CD4-positive, CD25-positive, alpha-beta regulatory T cell (primary cell): ENCODE measurements around the gene C6orf62. TPM values are rescaled to one million over a fixed set of nuclear protein-coding genes. Genes with fewer than 3 reads are reported as not detected.

Experiments used
- ATAC-seq, 2 donors: fragments of 150-1000 bp; cut with Tn5 transposase; one replicate each; pipeline ENCODE4 v1.10.0; 2021; ENCODE audit warnings: low read depth in 2 of 2, moderate number of reproducible peaks in 2 of 2, moderate library complexity in 1 of 2
- DNase-seq, 3 donors: peaks; one replicate each; pipeline versions ENCODE4 v3.0.0 to v3.0.0-alpha.2; 2012 to 2022; ENCODE audit warnings: mixed read lengths in 1 of 3
- H3K27ac ChIP-seq: one replicate; pipeline ENCODE4 v1.7.0; 2013; ENCODE audit warnings: mild to moderate bottlenecking, low read length; ENCODE audit not compliant: insufficient read depth, poor library complexity, severe bottlenecking
- H3K27me3 ChIP-seq: one replicate; pipeline ENCODE4 v1.7.0; 2013; ENCODE audit warnings: low read length; ENCODE audit not compliant: control insufficient read depth, insufficient read depth
- H3K36me3 ChIP-seq: one replicate; pipeline ENCODE4 v1.7.0; 2013; ENCODE audit warnings: mild to moderate bottlenecking, low read length, moderate library complexity; ENCODE audit not compliant: control insufficient read depth, insufficient read depth
- H3K4me1 ChIP-seq: 2 replicates; pipeline ENCODE4 v1.7.0; 2013; ENCODE audit warnings: mild to moderate bottlenecking, low read length; ENCODE audit not compliant: insufficient read depth, control insufficient read depth, poor library complexity, severe bottlenecking
- H3K4me3 ChIP-seq: one replicate; pipeline ENCODE4 v1.7.0; 2013; ENCODE audit warnings: low read depth, mild to moderate bottlenecking, low read length, moderate library complexity
- H3K9me3 ChIP-seq, 2 experiments: 1 replicate in 1 of 2; 2 replicates in 1 of 2; pipeline ENCODE4 v1.7.0; 2013; ENCODE audit warnings: low read length in 2 of 2, mild to moderate bottlenecking in 1 of 2, moderate library complexity in 1 of 2; ENCODE audit not compliant: control insufficient read depth in 2 of 2
- H3K27ac Mint-ChIP-seq, 3 donors: one replicate each; pipeline ENCODE4 v1.8.0; 2020 to 2022; ENCODE audit warnings: mild to moderate bottlenecking in 3 of 3, mixed read lengths in 3 of 3, moderate library complexity in 2 of 3
- H3K27me3 Mint-ChIP-seq: one replicate; pipeline ENCODE4 v1.8.0; 2022; ENCODE audit warnings: mild to moderate bottlenecking, mixed read lengths
- H3K36me3 Mint-ChIP-seq: one replicate; pipeline ENCODE4 v1.8.0; 2020; ENCODE audit warnings: mixed read lengths
- H3K4me1 Mint-ChIP-seq, 4 donors: one replicate each; pipeline ENCODE4 v1.8.0; 2020 to 2022; ENCODE audit warnings: mixed read lengths in 4 of 4, mild to moderate bottlenecking in 1 of 4
- H3K4me3 Mint-ChIP-seq, 4 donors: one replicate each; pipeline ENCODE4 v1.8.0; 2020 to 2022; ENCODE audit warnings: mild to moderate bottlenecking in 4 of 4, mixed read lengths in 4 of 4, moderate library complexity in 3 of 4
- H3K9me3 Mint-ChIP-seq, 7 donors: one replicate each; pipeline ENCODE4 v1.8.0; 2020 to 2022; ENCODE audit warnings: mixed read lengths in 7 of 7, mild to moderate bottlenecking in 3 of 7, moderate library complexity in 2 of 7
- polyA plus RNA-seq, 4 donors: library from polyadenylated mRNA; unstranded; fragments of 300-500 nt; fragmentation: Illumina TruSeq; gene quantifications; one replicate each; pipeline ENCODE4 v1.2.3, GENCODE V29; 2021
- total RNA-seq: library from RNA; stranded (reverse); gene quantifications from one replicate; pipeline ENCODE4 v1.2.3, GENCODE V29; 2022

C6orf62 gene
- total and polyA plus RNA-seq, 5 donors from 2014 or later = 91.7 to 124 (median 99.6) TPM

GRCh38 chr6:24692848-24693592 is 25.9 kb downstream of the C6orf62 start:
- Mint-ChIP-seq H3K36me3 (peaks cover 4% of the 10 kb centered on the region), H3K27me3 (no peaks in the 10 kb centered on the region), H3K4me1 (peaks cover 10 to 18% (median 15%) of the 10 kb centered on the region in 4 donors), H3K4me3 (no peak overlapping the region), H3K27ac (peak overlapping the region in 1 of 3 donors; percentile 56), H3K9me3 (peaks cover 0 to 1% (median 0%) of the 10 kb centered on the region in 7 donors)
- Histone ChIP-seq H3K4me1 (no peaks in the 10 kb centered on the region), H3K27ac (no peak overlapping the region), H3K9me3 (no peaks in the 10 kb centered on the region), H3K4me3 (no peak overlapping the region), H3K36me3 (no peaks in the 10 kb centered on the region), H3K27me3 (no peaks in the 10 kb centered on the region)
- ATAC-seq (peak; percentile 50 to 59), DNase-seq (peak in 1 of 3 donors; percentile 38)

- H3K9me3 Mint-ChIP-seq = peaks cover 0 to 1% (median 0%) of the 10 kb centered on the region in 7 donors
- H3K36me3 ChIP-seq = no peaks in the 10 kb centered on the region
- H3K4me1 Mint-ChIP-seq = peaks cover 10 to 16% (median 15%) of the 10 kb centered on the region in 4 donors
- DNase-seq (no peak), ATAC-seq (no peak)
- no peak overlapping the region for H3K27ac ChIP-seq
- H3K27ac Mint-ChIP-seq = no peak overlapping the region
- no peaks in the 10 kb centered on the region for H3K27me3 Mint-ChIP-seq
- H3K4me1 ChIP-seq = no peaks in the 10 kb centered on the region
- no peak overlapping the region for H3K4me3 Mint-ChIP-seq
- H3K36me3 Mint-ChIP-seq = peaks cover 6% of the 10 kb centered on the region
- H3K27me3 ChIP-seq = no peaks in the 10 kb centered on the region
- no peak overlapping the region for H3K4me3 ChIP-seq
- H3K9me3 ChIP-seq = no peaks in the 10 kb centered on the region
Measured at GRCh38 chr6:24692415-24692814, 26.5 kb downstream of the C6orf62 start.

GRCh38 chr6:24692003-24692402 is 27.0 kb downstream of the C6orf62 start:
- Histone ChIP-seq H3K9me3 (no peaks in the 10 kb centered on the region), H3K27ac (no peak overlapping the region), H3K36me3 (no peaks in the 10 kb centered on the region), H3K4me1 (no peaks in the 10 kb centered on the region), H3K27me3 (no peaks in the 10 kb centered on the region), H3K4me3 (no peak overlapping the region)
- Mint-ChIP-seq H3K27me3 (no peaks in the 10 kb centered on the region), H3K9me3 (peaks cover 0 to 1% (median 0%) of the 10 kb centered on the region in 7 donors), H3K4me3 (no peak overlapping the region), H3K36me3 (peaks cover 8% of the 10 kb centered on the region), H3K4me1 (peaks cover 10 to 16% (median 15%) of the 10 kb centered on the region in 4 donors), H3K27ac (peak overlapping the region in 1 of 3 donors; percentile 77)
- no peak for ATAC-seq
- no peak for DNase-seq

GRCh38 chr6:24691550-24691949 is 27.4 kb downstream of the C6orf62 start:
- DNase-seq = no peak
- H3K4me1 ChIP-seq = no peaks in the 10 kb centered on the region
- H3K9me3 ChIP-seq = no peaks in the 10 kb centered on the region
- no peaks in the 10 kb centered on the region for H3K27me3 Mint-ChIP-seq
- H3K4me3 ChIP-seq = no peak overlapping the region
- H3K4me3 Mint-ChIP-seq = no peak overlapping the region
- peaks cover 13% of the 10 kb centered on the region for H3K36me3 Mint-ChIP-seq
- H3K27me3 ChIP-seq = no peaks in the 10 kb centered on the region
- peaks cover 10 to 16% (median 15%) of the 10 kb centered on the region in 4 donors for H3K4me1 Mint-ChIP-seq
- no peaks in the 10 kb centered on the region for H3K36me3 ChIP-seq
- peak overlapping the region in 2 of 3 donors; percentile 30 to 77 for H3K27ac Mint-ChIP-seq
- ATAC-seq = no peak
- H3K9me3 Mint-ChIP-seq = peaks cover 0 to 1% (median 0%) of the 10 kb centered on the region in 7 donors
- H3K27ac ChIP-seq = no peak overlapping the region

- no peaks in the 10 kb centered on the region for H3K27me3 ChIP-seq
- Mint-ChIP-seq H3K9me3 (peaks cover 0 to 1% (median 0%) of the 10 kb centered on the region in 7 donors), H3K4me3 (no peak overlapping the region), H3K4me1 (peaks cover 4 to 15% (median 11%) of the 10 kb centered on the region in 4 donors), H3K27me3 (no peaks in the 10 kb centered on the region), H3K36me3 (peaks cover 19% of the 10 kb centered on the region), H3K27ac (peak overlapping the region in 1 of 3 donors; percentile 65)
- H3K9me3 ChIP-seq = no peaks in the 10 kb centered on the region
- H3K27ac ChIP-seq = no peak overlapping the region
- ATAC-seq = no peak
- no peaks in the 10 kb centered on the region for H3K4me1 ChIP-seq
- H3K4me3 ChIP-seq = no peak overlapping the region
- no peaks in the 10 kb centered on the region for H3K36me3 ChIP-seq
- DNase-seq = no peak
Measured at GRCh38 chr6:24690593-24690992, 28.4 kb downstream of the C6orf62 start.

- H3K4me1 ChIP-seq = no peaks in the 10 kb centered on the region
- no peaks in the 10 kb centered on the region for H3K27me3 ChIP-seq
- Mint-ChIP-seq H3K4me1 (peaks cover 0 to 11% (median 7%) of the 10 kb centered on the region in 4 donors), H3K36me3 (peaks cover 19% of the 10 kb centered on the region), H3K27ac (no peak overlapping the region), H3K9me3 (peaks cover 0 to 1% (median 0%) of the 10 kb centered on the region in 7 donors), H3K4me3 (no peak overlapping the region), H3K27me3 (no peaks in the 10 kb centered on the region)
- H3K27ac ChIP-seq = no peak overlapping the region
- ATAC-seq (no peak), DNase-seq (no peak)
- no peak overlapping the region for H3K4me3 ChIP-seq
- no peaks in the 10 kb centered on the region for H3K9me3 ChIP-seq
- H3K36me3 ChIP-seq = no peaks in the 10 kb centered on the region
Measured at GRCh38 chr6:24689964-24690363, 29.0 kb downstream of the C6orf62 start.

GRCh38 chr6:24686946-24687345 is 32.0 kb downstream of the C6orf62 start:
- Histone ChIP-seq H3K9me3 (no peaks in the 10 kb centered on the region), H3K4me3 (no peak overlapping the region), H3K27me3 (no peaks in the 10 kb centered on the region), H3K4me1 (no peaks in the 10 kb centered on the region), H3K36me3 (no peaks in the 10 kb centered on the region), H3K27ac (no peak overlapping the region)
- Mint-ChIP-seq H3K36me3 (peaks cover 24% of the 10 kb centered on the region), H3K4me1 (peaks cover 0 to 6% (median 2%) of the 10 kb centered on the region in 4 donors), H3K4me3 (no peak overlapping the region), H3K9me3 (no peaks in the 10 kb centered on the region), H3K27ac (peak overlapping the region in 1 of 3 donors; percentile 56), H3K27me3 (no peaks in the 10 kb centered on the region)
- DNase-seq (no peak), ATAC-seq (no peak)

GRCh38 chr6:24686408-24686807 is 32.5 kb downstream of the C6orf62 start:
- Histone ChIP-seq H3K36me3 (no peaks in the 10 kb centered on the region), H3K27ac (no peak overlapping the region), H3K9me3 (no peaks in the 10 kb centered on the region), H3K4me3 (no peak overlapping the region), H3K4me1 (no peaks in the 10 kb centered on the region), H3K27me3 (no peaks in the 10 kb centered on the region)
- ATAC-seq = no peak
- Mint-ChIP-seq H3K9me3 (no peaks in the 10 kb centered on the region), H3K27me3 (no peaks in the 10 kb centered on the region), H3K4me3 (no peak overlapping the region), H3K27ac (peak overlapping the region in 1 of 3 donors; percentile 56), H3K36me3 (peaks cover 27% of the 10 kb centered on the region), H3K4me1 (peaks cover 0 to 5% (median 0%) of the 10 kb centered on the region in 4 donors)
- DNase-seq = no peak
